MG63 (cell line): ENCODE results near the gene NALCN. TPM values are rescaled to one million over a fixed set of nuclear protein-coding genes. Genes with fewer than 3 reads are reported as not detected.

Experiments
- DNase-seq: peaks from one replicate; pipeline ENCODE4 v3.0.0-alpha.2; 2020
- H3K27me3 ChIP-seq: fragments of 250-450 bp; sonication (Bioruptor Pico); 2 replicates; pipeline ENCODE4 v1.5.1; 2020; ENCODE audit warnings: mild to moderate bottlenecking, moderate library complexity
- H3K36me3 ChIP-seq: fragments of 250-450 bp; sonication (Bioruptor Pico); 2 replicates; pipeline ENCODE4 v1.5.1; 2020; ENCODE audit warnings: mild to moderate bottlenecking, moderate library complexity
- H3K4me3 ChIP-seq: fragments of 250-450 bp; sonication (Bioruptor Pico); 2 replicates; pipeline ENCODE4 v1.5.1; 2020; ENCODE audit warnings: mild to moderate bottlenecking, moderate library complexity
- H3K9me3 ChIP-seq: fragments of 250-450 bp; sonication (Bioruptor Pico); 2 replicates; pipeline ENCODE4 v1.5.1; 2020; ENCODE audit warnings: mild to moderate bottlenecking, moderate library complexity
- total RNA-seq: library from RNA; depleted of rRNA; stranded (reverse); fragments of >200 nt; shearing (Covaris generic); gene quantifications from 2 replicates; pipeline ENCODE4 v1.2.3, GENCODE V29; 2014; ENCODE audit warnings: low replicate concordance

The NALCN gene
- total RNA-seq, 1 experiment from 2014 or later, result 0.49 TPM

DNA sequence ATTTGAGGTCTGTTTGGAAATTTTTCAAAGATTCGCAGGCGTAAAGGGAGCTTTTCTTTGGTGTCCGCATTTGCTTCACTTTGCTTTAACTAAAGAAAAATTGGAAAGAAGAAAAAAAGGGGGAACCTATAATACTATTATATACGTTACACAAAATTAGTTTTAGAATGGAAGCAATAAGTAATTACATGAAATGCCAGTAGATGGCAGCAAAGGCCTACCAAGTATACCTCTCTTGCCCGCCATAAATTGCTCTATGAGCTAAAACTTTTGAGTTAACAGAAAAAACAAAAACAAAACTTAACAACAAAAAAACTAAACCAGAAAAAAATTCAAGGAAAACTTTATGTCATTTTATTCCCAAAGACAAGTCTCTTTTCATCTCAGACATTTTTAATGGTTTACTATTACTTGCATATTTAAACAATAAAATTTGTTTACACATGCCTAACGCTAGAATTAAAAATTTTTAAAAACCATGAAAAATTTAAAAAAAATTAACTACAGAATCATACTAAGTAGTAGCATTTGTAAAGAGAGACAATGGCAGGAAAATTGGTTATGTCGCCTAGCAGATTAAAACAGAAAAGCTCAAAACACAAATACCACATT is 271.4 kb downstream of the NALCN start:
- H3K36me3 ChIP-seq, result no peaks in the 10 kb centered on the region
- H3K27me3 ChIP-seq, result no peaks in the 10 kb centered on the region
- DNase-seq, result no peak
- no peaks in the 10 kb centered on the region for H3K9me3 ChIP-seq
- no peak overlapping the region for H3K4me3 ChIP-seq

DNA sequence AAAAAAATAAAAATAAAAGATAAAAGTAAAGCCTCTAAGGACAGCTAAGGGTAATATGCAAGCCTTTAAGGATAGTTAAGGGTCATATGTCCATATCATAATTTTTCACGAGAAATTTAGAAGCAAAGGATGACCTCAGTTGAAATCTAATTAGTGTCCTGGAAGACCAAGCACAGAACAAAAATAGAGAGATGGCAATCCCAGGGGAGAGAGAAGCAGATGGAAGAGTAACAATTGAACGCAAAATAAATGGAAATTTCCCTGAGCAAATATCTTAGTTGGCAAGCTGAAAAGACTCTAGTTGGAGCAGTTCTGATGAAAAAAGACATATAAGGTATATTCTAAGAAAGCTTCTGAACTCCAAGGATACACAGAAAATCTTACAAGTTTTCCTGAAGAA is 275.4 kb downstream of the NALCN start:
- 0 out of 2 replicates have a peak, but pooled peaks cover 2% of the 10 kb centered on the region for H3K9me3 ChIP-seq
- no peaks in the 10 kb centered on the region for H3K36me3 ChIP-seq
- no peak overlapping the region for H3K4me3 ChIP-seq
- H3K27me3 ChIP-seq, result no peaks in the 10 kb centered on the region
- DNase-seq, result no peak

DNA sequence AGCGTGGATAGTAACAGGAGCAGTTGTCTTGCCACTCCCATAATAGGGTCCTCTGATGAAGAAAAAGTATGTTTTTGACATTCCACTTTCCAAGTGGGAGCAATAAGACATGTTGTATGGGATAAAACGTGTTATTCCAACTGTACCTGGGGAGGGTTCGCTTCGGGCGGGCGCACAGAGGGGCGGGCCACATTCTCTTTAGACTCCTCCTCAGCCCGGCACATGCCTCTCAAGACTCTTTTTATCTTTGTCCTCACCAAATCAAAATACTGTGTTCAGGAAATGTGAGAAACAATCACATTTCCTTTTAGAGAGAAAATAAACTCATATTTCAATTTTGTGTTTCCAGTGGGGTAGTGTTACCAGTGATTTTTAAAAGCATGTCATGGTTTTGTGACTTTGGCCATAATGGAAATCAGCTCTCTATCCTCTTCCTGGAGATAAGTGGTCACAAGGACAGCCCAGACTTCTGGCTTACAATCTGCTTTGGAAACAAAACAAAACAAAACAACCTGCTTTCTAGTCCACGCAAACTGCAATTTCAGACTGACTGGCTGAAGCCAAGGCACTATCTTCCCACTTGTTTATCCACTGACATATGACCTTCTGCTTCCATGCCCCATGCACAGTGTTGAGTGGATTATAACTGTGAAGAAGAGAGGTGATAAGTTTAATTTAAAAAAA is 276.1 kb downstream of the NALCN start:
- Histone ChIP-seq H3K4me3 (no peak overlapping the region), H3K27me3 (no peaks in the 10 kb centered on the region), H3K9me3 (0 out of 2 replicates have a peak, but pooled peaks cover 2% of the 10 kb centered on the region), H3K36me3 (no peaks in the 10 kb centered on the region)
- no peak for DNase-seq

DNA sequence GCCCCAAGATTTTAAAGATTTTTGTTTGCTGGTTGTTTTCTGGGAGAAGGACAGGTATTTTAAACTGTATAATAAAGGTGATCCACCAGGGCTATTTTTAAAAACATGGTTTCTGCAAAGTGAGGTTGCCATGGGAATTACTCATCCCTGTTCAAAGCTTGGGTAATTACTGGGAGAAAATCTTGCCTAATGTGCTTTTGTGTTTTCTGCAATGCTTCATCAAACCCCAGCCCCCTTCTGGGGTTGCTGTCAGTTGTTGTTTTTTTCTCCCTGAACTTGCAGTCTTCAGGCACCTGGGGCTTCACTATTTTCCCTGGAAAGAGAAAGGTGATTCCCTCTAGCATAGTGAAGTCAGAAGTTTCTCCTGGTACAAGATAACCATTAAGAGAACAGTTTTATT is 277.2 kb downstream of the NALCN start:
- Histone ChIP-seq H3K4me3 (no peak overlapping the region), H3K36me3 (no peaks in the 10 kb centered on the region), H3K27me3 (no peaks in the 10 kb centered on the region), H3K9me3 (0 out of 2 replicates have a peak, but pooled peaks cover 2% of the 10 kb centered on the region)
- no peak for DNase-seq

DNA sequence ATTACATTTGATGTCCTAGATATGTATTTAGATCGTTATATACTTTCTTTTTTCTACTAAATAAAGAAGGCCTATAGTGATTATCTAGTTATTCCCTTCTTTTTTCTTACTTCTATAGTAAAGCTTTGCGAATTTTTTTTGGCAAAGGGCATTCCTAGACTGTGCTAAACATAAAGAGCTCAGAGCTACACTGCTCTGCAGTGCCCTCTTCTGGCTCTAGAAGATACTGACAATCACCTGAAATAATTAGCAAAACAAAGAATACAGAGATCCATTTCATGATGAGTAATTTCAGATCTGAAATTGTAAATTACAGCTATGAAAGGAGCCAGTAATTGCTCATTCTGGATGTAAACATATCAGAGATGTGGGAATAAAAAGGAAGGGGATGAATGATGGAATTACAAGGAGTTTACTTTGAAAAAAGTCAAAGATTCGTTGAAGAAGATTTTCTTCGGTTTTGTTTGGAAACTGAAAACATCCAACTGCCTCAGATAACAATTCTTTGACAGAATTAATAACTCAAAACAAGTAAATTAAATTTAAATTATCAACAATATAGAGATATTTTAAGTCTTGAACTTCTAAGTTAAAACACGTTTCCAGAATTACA is 288.5 kb downstream of the NALCN start:
- Histone ChIP-seq H3K27me3 (peaks cover 6% of the 10 kb centered on the region; the same call in 1 of the 2 replicates), H3K9me3 (no peaks in the 10 kb centered on the region), H3K4me3 (no peak overlapping the region), H3K36me3 (no peaks in the 10 kb centered on the region)
- peak; percentile 4 for DNase-seq

DNA sequence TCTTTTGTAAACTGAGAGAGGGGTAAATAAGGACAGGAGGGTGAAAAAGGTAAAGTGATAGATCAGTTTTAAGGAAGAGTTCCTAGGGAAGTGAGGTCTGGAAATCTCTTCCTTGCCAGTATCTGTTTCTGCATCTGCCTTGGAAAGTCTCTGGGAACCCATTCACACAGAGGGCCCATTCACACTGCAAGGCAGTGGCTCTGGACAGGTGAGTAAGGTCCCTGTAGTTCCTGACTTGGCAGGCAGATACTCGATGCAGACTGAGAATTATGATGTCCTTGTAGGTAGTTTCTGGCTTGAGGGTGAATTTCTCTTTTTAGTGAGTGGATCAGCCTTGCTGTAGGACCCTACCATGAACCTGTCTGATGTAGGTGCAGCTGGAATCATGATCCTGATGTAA is 293.3 kb downstream of the NALCN start:
- 0 out of 2 replicates have a peak, but pooled peaks cover 2% of the 10 kb centered on the region for H3K27me3 ChIP-seq
- no peaks in the 10 kb centered on the region for H3K9me3 ChIP-seq
- no peak overlapping the region for H3K4me3 ChIP-seq
- DNase-seq, result no peak
- H3K36me3 ChIP-seq, result no peaks in the 10 kb centered on the region

DNA sequence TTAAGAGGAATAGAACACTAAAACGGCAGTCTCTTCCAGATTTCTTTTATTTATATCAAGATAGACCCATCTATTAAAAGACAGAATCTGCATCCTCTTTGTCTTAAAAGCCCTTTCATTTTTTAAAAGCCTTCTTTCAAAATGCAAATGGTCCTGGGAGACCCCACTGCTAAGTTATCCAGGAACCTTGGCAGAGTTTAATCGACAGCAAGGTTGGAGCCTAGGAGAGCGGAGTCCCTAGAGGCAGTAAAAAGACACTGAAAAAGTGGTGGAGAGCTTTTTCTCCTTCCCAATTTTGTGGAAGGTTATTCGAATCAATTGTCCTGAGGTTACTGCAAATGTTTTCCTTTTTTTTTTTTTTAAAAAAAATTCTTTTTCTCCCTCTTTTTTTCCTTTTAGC is 294.7 kb downstream of the NALCN start:
- 0 out of 2 replicates have a peak, but pooled peaks cover 2% of the 10 kb centered on the region for H3K27me3 ChIP-seq
- H3K9me3 ChIP-seq, result no peaks in the 10 kb centered on the region
- no peaks in the 10 kb centered on the region for H3K36me3 ChIP-seq
- DNase-seq, result no peak
- no peak overlapping the region for H3K4me3 ChIP-seq

DNA sequence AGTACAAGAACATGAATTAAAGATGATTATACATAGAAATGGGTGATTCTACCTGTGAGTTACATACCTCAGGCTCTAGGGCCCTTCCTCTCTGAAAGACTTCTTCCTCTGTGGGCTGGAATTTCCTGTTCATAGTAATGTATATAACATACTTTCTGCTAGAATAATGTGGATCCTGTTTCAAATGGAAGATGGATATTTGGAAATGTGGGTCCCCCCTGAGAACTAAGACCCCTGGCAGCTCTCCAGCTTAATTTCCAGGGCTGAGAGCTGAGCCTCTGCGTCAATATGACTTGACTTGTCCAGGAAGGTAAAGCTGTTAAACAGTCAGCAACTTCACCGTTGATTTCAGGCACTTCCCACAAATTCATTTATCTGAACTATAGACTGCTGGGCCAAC is 296.3 kb downstream of the NALCN start:
- no peak for DNase-seq

DNA sequence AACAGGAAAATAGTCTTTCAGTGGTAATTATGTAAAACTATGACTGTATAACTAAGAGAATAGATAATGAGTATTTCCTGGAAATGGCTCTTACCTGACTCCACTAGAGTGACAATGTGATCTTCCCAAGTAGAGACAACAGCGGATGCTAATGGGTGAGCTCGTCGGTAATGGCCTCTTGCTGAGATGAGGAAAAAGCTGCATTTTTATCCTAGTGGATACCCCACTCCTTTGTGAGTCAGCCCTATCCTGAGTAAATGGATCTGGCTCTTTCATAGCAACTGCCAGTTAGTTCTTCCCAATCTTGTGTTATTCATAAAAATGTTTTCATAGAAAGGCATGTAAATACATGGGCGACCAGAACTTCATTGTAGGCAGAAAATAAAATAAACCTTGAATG is 299.5 kb downstream of the NALCN start:
- 0 out of 2 replicates have a peak, but pooled peaks cover 2% of the 10 kb centered on the region for H3K27me3 ChIP-seq
- H3K9me3 ChIP-seq, result no peaks in the 10 kb centered on the region
- H3K4me3 ChIP-seq, result no peak overlapping the region
- H3K36me3 ChIP-seq, result no peaks in the 10 kb centered on the region
- no peak for DNase-seq

More for the DNA sequence above, 296.3 kb downstream of the NALCN start:
- Histone ChIP-seq H3K27me3 (0 out of 2 replicates have a peak, but pooled peaks cover 2% of the 10 kb centered on the region), H3K4me3 (no peak overlapping the region), H3K9me3 (no peaks in the 10 kb centered on the region), H3K36me3 (no peaks in the 10 kb centered on the region)

DNA sequence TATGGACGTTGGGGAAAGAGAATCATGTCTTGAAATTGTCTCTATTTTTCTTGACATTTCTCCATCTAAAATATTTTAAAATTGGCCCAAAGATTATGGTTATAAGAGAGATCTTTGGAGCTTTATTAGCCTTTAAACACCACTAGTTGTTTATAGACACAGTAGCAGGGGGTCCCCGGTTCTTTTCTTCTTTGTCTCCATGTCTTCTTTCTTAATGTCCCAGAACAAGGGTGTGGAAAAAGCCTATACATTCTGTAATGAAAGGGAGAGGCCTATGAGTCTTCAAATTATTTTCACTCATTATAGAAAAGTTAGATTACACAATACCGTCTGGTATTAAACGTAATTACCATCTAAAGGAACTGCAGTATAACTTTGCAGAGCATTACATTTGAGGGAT is 300.0 kb downstream of the NALCN start:
- H3K27me3 ChIP-seq, result 0 out of 2 replicates have a peak, but pooled peaks cover 2% of the 10 kb centered on the region
- no peak overlapping the region for H3K4me3 ChIP-seq
- DNase-seq, result no peak
- no peaks in the 10 kb centered on the region for H3K9me3 ChIP-seq
- no peaks in the 10 kb centered on the region for H3K36me3 ChIP-seq

DNA sequence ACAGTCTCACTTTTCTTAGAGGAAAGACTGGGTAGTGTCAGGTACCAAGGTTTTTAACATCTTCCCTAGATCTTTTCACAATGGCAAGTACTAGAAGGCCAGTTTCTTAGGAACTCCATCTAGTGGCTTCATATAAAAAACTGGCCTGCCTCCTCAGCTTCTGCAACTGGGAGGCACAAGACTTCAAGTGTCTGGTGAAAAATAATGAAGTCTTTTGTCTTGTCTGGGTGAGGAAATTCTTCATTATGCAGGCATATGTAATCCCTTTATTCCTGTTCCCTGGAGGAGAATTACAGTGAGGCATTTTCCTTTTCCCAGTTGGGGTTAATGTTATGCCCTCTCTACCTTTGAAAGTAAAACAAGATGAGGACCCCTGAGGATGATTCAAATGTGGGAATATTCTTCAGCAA is 300.5 kb downstream of the NALCN start:
- H3K27me3 ChIP-seq, result 0 out of 2 replicates have a peak, but pooled peaks cover 2% of the 10 kb centered on the region
- DNase-seq, result no peak

DNA sequence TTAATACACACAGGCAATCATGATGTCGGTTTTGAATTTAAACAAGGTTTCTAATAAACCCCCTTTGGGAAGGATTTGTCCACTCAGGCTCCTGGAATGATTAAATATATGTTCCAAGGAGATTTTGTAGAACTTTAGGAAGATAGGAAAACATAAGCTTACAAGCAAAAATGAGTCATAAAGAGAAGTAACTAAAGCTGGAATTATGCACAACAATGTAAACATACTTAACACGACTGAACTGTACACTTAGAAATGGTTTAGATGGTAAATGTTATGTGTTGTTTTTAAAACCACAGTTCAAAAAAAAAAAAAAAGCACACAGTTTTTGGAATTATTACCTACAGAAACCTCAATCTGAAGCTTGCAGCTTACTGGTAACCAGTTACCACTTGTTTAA is 304.4 kb downstream of the NALCN start:
- no peaks in the 10 kb centered on the region for H3K27me3 ChIP-seq
- no peaks in the 10 kb centered on the region for H3K9me3 ChIP-seq
- no peak for DNase-seq
- H3K4me3 ChIP-seq, result no peak overlapping the region
- H3K36me3 ChIP-seq, result no peaks in the 10 kb centered on the region

More for the DNA sequence above, 300.5 kb downstream of the NALCN start:
- Histone ChIP-seq H3K36me3 (no peaks in the 10 kb centered on the region), H3K4me3 (no peak overlapping the region), H3K9me3 (no peaks in the 10 kb centered on the region)

DNA sequence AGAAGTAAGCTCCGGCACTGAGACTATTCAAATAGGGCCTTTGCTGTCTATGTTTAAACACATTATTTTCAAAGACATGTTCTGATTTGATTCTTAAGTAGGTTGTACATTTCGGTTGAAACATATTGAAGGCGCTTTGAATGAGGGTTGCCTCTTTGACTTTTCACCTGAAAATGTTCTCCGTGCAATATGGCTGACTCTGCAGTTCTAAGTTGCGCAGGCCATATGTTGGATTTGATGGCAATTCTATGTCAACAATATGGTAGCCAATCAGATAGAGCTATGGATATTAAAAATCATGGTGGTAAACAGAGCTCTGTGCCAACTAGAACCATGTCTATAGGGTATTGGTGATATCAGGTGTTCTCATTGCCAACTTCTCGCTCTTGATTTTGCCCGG is 307.3 kb downstream of the NALCN start:
- Histone ChIP-seq H3K36me3 (no peaks in the 10 kb centered on the region), H3K9me3 (no peaks in the 10 kb centered on the region), H3K27me3 (no peaks in the 10 kb centered on the region), H3K4me3 (no peak overlapping the region)
- no peak for DNase-seq

DNA sequence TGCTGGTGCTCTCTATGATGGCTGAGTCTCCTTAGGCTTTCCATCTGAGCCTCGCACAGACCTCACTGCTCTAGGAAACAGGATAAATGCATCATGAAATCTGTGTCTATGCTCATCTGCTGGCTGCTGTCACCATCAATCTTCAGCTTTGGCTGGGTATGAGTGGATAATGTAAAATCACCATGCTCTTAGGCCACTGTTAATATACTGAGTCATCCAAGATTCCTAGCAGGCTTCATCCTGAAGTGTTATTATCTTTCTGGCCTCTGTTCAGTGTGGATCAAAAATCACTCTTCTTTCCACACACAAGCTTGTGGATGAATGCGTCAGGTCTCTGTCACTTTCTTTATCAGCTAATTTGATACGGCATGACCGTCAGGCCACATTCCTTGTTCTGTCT is 317.4 kb downstream of the NALCN start:
- no peaks in the 10 kb centered on the region for H3K27me3 ChIP-seq
- H3K36me3 ChIP-seq, result no peaks in the 10 kb centered on the region
- no peaks in the 10 kb centered on the region for H3K9me3 ChIP-seq
- DNase-seq, result no peak
- no peak overlapping the region for H3K4me3 ChIP-seq

DNA sequence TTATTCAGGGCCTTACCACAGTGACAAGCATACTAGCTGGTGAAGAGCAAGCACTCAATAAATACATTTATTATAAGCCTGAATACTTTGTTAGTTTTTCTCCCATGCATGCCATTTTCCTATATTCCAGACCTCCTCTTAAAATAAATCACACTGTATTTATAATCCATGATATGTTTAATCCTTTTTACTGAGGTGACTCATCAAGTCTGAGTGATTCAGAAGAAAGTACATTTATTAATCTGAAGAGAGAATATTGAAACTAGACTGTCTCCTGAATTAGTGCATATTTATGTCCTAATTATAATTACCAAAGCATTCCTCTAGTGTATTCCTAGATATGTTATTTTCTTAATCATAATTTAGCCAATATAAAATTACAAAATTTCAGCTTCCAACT is 323.3 kb downstream of the NALCN start:
- no peaks in the 10 kb centered on the region for H3K9me3 ChIP-seq
- no peak for DNase-seq
- no peaks in the 10 kb centered on the region for H3K36me3 ChIP-seq
- no peak overlapping the region for H3K4me3 ChIP-seq
- H3K27me3 ChIP-seq, result peaks cover 3% of the 10 kb centered on the region; the same call in 1 of the 2 replicates

DNA sequence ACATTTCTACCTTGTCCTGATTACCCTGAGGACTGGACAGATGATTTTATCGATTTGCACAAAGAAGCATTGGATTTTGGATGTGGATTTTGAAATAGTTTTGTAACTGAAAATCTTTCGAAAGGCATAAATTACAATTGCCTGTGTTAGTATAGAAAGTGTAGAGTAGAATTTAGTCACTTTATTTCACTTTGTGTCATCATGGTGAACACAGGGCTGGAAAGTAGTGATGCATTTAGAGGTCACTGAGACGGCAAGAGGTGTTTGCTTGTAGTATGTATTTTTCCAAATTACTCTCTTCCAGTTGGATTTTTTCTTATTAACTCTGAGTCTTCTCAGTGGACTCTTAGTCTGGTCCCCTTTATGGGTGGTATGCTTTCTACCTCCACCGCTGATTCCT is 326.0 kb downstream of the NALCN start:
- Histone ChIP-seq H3K4me3 (no peak overlapping the region), H3K27me3 (peaks cover 3% of the 10 kb centered on the region; the same call in 1 of the 2 replicates), H3K36me3 (no peaks in the 10 kb centered on the region), H3K9me3 (no peaks in the 10 kb centered on the region)
- DNase-seq, result no peak

DNA sequence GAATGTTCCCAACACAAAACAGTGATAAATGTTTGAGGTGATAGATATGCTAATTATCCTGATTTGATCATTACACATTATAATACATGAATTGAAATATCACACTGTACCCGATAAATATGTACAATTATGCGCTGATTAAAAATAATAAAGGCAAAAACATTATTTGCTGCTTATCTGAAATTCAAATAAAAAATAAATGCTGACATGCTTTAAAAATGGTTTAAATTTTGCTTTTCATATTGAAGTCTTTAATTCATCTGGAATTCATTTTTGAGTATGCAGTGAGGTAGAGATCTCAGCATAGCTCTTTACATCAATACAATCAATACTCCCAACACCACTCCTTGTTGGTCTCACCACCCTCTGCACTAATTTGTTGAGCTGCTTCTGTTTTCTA is 330.8 kb downstream of the NALCN start:
- H3K27me3 ChIP-seq, result no peaks in the 10 kb centered on the region
- H3K36me3 ChIP-seq, result no peaks in the 10 kb centered on the region
- DNase-seq, result no peak
- no peaks in the 10 kb centered on the region for H3K9me3 ChIP-seq
- no peak overlapping the region for H3K4me3 ChIP-seq
